Measurements from ENCODE around the gene PTPRN2.

PTPRN2 gene

DNA sequence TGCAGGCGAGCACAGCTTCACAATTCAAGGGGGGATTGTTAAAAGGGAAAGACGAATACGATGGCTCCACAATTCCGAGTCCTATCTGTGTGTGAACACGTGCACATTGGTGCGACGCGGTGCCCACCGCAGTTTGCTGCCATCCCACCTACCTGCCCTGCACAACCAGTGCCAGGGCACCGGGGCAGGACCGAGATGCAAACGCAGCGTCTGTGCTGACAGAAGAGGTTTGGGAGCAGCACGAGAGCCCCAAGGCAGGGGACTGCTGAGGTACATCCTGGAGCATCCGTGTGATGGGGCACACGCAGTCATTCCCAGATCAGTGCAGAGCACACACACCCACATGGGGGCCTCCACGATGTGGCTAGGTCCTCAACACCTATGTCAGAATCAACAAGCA lies 1029.6 kb downstream of the PTPRN2 start:
- DNase-seq, result no peak

DNA sequence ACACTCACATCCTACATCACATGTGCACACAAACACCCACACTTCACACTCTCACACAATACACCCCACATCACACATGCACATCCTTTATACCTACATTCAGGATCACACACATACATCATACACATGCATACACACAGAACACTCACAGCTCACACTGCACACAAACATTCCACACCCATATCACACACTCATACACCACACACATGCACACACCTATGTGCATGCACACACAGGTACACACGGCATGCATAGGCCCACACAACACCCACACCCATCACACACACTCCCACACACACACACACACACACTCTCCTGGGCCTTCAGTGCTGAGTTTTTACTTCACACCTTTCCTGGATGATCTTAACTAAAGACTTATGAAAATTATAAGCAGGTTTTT lies 1030.4 kb downstream of the PTPRN2 start:
- DNase-seq, result no peak

DNA sequence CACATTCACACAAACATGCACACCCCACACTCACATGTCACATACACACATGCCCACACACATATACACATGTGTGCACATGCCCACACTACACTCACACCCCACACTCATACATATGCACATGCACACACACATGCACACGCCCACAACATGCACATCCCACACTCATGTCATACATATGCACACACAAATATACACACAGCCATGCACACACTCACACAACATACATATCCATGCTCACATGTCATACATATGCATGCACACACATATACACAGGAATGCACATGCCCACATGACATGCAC lies 1031.0 kb downstream of the PTPRN2 start:
- DNase-seq, result no peak

DNA sequence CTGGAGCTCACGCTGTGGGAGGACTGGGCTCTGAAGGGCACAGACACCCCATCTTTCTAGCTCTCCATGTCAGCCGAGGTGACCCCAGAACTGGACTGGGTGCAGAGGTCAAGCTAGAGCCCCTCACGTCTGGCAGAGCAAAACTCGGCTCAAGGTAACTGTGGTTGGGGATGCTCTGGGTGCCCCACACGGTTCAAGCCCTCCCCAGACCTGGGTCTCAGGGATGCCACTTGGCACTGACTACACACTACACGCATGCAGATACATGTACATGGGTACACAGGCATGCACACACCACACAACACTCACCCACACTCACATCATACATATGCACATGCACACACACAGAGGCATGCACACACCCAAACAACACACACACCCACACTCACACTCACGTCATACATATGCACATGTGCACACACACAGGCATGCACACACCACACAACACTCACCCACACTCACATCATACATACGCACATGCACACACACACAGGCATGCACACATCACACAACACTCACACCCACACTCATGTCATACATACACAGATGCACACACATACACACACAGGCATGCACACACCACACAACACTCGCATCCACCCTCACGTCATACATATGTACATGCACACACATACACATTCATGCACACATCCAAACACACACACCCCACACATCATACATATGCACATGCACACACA lies 1031.5 kb downstream of the PTPRN2 start:
- DNase-seq, result no peak

DNA sequence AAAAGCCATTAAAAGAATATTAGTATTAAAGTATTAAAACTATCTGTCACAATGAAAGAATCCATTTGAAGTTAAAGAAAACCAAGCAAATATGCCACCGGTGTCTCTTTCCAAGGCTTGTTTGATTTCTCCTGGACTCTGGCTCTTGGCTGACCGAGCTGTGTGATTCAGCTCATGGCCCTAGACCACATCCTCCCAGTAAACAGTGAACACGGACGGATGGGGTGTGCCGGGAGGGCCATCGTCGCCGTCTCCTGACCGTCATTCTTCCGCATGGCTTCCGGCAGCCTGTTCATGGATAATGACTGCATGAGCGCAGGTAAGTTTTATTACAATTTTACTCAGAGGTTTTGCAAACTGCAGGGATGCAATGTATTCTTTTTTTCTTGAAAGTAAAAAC lies 1032.3 kb downstream of the PTPRN2 start:
- no peak for DNase-seq

DNA sequence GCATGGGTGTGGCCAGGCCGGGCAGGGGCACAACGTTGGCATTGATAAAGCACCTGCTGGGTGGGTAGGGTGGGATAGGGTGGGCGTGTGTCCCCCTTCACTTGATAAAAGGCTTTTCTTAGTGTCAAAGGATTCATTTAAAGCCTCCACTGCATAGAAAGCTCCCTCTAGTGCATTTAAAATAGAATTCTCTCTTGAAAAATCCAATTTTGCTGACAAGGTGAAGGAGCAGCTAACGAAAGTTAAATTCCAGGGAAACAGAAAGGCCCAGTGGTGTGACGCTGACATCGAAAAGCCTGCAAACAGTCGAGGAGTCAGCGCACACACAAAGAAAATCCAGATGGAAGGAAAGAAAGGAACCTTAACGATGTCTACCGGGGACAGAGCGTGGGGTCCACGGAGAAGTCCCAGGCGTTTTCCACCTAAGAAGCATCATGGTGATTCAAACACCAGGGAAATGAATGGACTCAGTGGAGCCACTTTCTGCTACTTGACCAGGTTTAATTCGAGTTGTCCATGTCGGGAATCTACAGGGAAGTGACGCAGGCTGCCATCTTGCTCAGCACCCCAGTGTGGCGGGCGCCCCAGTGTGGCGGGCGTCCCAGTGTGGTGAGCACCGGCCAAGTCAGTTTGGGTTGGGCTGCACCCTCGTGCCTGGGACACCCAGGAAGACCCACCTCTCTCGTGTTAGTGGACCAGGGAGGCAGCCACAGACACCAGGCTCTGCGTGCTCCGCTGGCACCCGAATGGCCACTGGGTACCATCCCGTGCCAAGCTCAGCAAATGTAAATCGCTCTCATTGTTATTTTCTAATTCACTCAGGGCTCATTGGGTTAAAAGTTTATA lies 1033.0 kb downstream of the PTPRN2 start:
- DNase-seq, result no peak

DNA sequence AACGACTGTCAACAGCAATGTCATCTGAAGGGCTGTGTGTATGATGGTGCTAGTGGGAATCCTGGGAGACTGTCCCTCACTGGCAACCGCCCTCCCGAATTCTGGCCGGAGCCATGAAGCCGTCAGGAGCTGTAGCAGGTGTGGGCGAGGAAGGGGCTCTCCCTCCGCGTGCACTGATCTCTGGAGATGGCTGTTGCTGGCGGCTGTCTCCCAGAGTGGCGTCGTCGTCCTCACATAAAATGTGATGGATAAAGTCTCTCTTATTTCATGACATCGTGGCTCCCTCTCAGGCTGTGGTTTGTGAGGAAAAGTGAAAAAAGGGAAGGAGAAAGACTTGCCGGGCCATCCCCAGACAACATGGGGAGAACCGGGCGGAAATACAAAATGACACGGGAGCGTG lies 1034.4 kb downstream of the PTPRN2 start:
- DNase-seq, result no peak

DNA sequence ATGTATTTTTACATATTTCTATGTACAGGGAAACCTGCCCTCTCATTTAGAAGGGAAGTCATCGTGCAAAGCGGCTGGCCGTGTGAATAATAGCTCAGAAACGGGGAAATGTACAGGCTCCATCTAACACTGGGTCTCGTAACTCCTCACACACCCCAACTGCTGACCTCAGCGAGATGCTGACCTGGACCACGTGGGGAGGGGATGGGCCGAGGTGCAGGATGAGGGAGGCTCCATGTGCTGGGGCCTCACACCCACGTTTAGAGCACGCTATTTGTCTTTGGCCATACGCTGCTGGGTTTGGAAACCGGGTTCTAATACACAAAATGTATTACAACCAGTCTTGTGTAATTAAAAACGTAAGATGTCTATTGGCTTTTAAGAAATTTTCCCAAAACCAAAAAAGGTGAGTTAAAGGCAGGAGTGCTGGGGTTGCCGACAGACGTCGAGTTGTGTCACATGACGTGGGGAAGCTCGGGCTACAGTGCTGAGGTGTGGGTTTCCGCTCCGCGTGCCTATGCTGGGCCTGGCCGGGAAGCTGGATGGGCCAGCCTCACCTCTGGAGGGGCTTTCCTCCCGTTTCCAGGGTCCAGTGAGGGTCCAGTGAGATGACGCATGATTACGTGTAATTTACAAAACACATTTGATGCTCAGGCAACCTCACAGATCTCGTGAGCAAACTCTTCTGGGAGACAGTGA lies 1035.2 kb downstream of the PTPRN2 start:
- DNase-seq, result no peak

DNA sequence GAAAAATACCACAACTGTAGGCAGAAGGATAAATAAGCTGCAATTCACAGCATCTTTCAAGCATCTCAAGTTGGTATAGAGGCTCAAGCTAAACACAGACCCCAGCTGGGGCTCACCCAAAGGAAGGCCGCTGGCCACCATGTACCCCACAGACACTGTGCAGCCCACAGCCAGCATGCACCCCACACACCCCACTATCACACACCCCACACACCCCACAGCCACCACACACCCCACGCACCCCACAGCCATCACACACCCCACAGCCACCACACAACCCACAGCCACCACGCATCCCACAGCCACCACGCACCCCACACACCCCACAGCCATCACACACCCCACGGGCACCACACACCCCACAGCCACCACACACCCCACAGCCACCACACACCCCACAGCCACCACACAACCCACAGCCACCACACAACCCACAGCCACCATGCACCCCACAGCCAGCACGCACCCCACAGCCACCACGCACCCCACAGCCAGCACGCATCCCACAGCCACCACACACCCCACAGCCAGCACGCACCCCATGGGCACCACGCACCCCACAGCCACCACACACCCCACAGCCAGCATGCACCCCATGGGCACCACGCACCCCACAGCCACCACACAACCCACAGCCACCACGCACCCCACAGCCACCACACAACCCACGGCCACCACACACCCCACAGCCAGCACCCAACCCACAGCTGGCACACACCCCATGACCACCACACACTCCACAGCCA lies 1036.1 kb downstream of the PTPRN2 start:
- DNase-seq, result no peak

DNA sequence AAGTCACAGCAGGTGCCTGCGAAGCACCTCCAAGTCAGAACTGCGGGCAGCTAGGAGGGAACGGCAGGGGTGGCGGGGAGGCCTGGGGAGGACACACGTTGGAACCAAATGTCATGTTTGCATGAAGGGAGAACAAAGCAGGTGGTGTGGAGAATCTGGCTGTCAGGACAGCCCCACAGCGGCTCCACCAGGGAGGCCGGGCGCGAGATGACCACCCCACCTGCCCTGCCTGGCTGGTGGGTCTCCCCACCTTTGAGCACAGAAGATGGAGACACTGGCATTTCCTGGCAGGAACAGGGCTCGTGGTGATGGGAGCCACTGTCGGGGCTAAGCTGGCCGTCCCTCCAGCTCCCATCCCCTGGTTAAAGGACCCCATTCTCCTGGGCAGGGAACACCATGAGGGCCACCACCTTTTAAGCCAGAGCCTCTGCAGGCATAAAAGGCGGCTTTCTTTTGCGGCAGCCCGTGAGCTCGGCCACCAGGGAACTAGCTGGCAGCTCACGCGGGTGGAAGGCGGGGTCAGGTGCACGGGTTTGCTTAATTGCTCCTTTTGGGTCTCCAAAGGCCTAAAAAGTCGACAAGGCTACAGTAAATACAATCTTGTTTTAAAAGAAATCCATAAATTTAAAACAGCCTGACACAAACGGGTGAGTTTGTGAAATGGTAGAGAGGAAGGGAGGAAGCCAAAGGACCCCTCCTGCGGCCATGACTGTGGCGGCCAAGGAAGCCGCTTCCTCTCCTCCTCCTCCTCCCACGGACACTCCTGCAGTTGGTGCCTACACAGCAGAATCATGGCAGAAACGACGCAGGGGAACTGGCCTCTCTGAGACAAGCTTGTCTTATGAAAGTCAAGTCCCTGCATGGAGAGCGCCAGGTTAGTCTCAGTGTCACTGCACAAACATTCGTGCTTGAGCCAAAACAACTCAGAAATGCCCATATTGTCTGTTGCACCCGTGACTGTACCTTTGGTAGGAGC lies 1037.0 kb downstream of the PTPRN2 start:
- DNase-seq, result no peak

DNA sequence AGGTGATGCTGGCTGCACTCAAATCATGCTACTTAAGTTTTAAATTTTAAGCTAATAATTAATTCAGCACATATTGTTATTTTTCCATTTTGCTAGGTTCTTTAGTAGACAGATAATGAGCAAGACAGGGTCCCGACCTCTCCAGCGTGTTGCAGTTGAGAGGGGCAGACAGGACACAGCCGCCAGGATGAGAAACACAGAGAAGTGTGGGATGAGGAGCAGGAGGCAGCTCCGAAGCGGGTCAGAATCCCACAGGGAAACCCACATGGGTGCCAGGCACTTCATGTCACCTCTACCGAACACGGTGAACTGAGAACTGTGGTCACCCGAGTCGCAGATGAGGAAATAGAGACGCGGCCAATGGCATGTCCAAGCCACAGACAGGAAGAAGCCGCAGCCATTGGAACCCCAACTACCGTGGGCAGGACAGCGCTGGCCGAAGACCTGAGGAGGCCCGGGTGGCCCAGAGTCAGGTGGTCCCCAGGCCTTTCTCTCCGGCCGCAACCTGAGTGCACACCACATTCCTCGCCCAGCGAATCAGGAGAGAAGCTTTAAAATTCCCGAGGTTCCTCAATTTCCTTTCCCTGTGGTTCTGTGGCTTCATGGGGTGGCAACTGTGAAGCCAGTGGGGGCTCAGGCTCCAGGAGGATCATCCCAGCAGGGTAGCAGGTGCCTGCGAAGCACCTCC lies 1037.9 kb downstream of the PTPRN2 start:
- no peak for DNase-seq

DNA sequence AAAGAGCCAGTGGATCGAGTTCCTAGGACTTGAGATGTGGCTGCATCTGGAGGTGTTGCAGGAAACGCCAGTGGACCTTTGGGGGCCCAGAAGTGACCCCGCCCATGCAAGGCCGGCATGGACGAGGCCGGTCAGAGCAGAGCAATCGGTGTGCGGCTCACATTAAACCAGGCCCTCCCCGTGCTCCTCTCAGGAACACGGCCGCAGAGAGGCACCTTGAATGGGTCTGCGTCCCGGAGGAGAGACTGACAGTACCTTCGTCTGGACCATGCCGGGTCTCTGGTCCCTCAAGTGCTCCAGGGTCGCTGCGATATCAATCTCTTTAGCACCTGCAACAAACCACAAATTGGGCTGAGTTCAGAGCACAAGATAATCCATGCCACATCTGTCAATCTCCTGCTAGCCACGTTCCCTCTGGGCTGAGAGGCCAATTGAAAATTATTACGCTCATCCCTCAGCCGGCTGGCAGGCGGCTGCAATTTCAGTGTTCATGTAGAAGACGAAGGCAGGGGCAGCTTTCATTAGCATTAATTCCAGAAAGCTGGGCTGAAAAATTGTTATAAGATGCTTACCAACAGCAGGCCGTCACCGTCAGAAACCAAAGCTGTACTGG lies 1038.8 kb downstream of the PTPRN2 start:
- DNase-seq, result no peak

DNA sequence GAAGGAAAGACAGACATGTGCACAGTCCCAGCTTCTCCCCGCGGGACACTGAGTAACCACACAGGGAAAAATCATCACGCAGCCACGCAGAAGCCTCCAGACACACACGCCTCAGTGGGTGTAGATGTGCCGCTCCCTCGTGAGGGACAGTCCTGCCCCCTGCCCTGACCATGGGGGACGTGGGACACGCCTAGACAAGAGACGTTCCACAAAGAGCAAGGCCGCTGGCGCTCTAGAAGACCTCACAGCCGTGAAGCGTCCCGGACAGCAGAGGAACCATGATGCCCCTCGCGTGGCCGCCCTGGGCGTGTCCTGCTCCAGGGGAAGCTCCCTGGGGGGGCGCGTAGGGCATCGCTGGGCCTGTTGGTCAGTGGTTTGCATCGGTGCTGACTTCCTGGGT lies 1040.0 kb downstream of the PTPRN2 start:
- no peak for DNase-seq

DNA sequence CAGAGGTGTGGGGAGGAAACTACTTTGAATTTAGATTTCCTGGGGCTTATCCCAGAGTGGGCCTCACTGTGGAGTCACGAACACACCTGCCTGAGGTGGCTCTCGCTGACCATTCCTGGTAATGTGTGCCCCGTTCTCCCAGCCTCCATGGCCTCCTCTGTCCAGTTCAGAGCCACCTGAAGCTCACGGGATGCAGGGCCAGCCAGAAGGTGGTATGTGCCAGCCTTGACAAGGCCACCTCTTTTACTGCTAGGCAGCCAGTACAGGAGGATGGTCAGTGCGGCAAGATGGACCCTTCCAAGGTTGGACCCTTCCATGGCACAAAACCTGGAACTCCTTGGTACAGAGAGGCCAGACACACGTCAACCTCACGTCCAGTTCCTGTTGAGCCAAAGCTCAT lies 1040.5 kb downstream of the PTPRN2 start:
- DNase-seq, result no peak

DNA sequence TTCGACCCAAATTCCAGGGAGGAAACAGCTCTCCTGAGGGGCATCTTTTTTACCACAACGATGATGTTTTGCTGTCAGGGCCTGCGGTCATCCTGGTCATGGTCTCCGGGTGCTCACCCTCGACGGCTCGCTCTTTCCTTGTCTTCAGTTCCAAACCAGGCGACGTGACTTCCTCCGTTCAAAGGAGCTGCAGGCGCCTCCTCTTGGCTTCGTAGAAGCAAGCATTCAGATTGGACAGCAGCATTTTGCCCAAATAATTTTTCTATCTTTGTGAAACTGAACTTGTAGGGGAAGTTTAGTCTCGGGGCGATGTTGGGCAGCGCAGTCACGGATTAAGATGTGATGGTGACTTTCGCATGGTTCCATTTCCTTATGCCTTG lies 1042.0 kb downstream of the PTPRN2 start:
- no peak for DNase-seq

DNA sequence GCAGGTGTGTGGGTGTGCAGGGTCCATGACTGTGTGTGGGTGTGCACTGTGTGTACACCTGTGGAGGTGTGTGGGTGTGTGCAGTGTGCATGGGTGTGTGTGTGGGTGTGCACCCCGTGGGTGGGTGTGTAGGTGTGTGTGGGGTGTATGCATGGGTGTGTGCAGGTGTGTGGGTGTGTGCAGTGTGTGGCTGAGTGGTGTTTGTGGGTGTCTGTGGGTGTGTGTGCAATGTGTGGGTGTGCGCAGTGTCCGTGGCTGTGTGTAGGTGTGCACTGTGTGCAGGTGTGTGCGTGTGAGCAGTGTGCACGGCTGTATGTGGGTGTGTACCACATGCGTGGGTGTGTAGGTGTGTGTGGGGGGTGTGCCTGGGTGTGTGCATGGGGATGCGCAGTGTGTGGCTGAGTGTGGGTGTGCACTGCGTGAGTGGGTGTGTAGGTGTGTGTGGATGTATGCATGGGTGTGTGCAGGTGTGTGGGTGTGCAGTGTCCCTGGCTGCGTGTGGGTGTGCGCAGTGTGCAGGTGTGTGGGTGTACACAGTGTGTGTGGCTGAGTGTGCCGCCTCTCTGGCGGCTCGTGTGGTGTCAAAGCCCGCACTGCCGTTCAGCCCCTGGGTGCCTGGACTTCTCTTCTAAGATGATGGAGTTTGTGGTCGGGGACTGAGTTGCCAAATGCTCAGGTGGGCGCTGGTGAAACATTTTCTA lies 1042.5 kb downstream of the PTPRN2 start:
- no peak for DNase-seq

DNA sequence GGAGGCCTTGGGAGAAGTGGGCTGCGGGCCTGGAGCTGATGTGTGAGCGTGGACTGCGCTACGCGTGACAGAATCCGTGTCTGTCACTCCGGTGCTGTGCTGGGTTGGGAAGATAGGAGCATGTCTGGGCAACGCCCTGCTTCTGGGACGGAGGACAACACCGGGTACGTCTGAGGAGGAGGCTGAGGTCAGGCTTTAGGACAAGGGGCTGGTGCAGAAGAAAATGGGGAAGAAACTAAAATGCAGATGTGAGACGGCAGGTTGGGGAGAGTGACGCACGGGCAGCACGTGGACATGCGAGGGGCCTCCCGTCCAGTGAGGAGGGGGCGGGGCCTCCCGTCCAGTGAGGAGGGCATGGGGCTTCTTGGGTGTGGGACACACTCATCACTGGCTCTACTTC lies 1043.4 kb downstream of the PTPRN2 start:
- no peak for DNase-seq

DNA sequence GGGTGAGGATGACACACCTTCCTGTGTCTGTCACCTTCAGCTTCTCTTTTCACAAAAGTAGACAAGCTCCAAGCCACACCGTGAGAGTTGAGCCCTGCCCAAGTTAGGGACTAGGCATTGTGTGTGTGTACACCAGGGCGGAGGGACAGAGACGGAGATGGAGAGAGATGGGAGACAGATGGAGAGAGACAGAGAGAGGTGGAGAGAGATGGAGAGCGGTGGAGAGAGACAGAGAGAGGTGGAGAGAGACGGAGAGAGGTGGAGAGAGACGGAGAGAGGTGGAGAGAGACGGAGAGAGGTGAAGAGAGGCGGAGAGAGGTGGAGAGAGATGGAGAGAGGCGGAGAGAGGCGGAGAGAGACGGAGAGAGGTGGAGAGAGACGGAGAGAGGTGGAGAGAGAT lies 1043.8 kb downstream of the PTPRN2 start:
- DNase-seq, result no peak

DNA sequence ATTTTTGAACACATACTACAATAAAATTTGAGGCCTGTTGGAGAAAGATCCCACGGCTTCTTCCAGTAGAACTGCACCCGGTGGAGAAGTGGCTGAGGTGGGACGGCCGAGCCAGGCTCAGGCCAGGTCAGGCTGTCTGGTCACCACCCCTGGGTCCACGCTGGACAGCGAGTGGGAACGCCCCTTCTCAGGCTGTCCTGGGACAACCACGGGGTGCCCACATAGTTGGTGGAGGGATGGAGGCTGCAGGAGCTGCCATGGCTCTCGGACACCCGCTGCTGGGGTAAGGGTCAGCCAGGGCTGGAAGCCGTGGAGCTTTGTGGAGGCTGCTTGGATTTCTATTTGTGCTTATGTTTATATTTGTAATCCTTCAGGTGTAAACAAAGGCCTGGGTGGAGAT lies 1044.3 kb downstream of the PTPRN2 start:
- no peak for DNase-seq
